ENCODE measurements around the gene NAA35. TPM values are rescaled to one million over a fixed set of nuclear protein-coding genes. Genes with fewer than 3 reads are reported as not detected.

NAA35 gene
- total RNA-seq, 4 donors from 2014 or later = 17.2 to 25.8 (median 18.1) TPM

- TF ChIP-seq, protein P1, sequence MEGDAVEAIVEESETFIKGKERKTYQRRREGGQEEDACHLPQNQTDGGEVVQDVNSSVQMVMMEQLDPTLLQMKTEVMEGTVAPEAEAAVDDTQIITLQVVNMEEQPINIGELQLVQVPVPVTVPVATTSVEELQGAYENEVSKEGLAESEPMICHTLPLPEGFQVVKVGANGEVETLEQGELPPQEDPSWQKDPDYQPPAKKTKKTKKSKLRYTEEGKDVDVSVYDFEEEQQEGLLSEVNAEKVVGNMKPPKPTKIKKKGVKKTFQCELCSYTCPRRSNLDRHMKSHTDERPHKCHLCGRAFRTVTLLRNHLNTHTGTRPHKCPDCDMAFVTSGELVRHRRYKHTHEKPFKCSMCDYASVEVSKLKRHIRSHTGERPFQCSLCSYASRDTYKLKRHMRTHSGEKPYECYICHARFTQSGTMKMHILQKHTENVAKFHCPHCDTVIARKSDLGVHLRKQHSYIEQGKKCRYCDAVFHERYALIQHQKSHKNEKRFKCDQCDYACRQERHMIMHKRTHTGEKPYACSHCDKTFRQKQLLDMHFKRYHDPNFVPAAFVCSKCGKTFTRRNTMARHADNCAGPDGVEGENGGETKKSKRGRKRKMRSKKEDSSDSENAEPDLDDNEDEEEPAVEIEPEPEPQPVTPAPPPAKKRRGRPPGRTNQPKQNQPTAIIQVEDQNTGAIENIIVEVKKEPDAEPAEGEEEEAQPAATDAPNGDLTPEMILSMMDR (IDR thresholded peaks at IDR 0.05; ENCODE audit: low read depth) = no peak
Measured at GRCh38 chr9:86042199-86042978, 101.4 kb downstream of the NAA35 start.

DNA sequence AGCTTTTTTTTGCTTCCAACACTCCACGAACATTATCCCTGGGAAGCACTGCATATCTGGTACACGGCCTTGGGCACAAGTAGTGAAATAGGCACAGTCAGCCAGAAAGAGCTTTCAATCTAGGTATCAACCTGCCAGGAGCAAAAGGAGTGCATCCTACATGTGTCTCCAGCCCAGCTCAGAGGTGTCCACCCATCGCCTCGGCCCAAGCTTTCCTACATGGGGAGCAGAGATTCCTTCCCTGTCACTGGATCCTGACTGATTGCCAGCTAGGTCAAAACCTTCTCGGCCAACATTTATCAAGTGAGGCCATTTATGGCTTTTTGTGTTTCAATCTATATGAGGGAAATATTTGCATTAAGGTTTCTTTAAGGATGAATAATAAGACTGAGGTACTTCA, 102.6 kb downstream of the NAA35 start:
- TF ChIP-seq, protein P1 (IDR thresholded peaks at IDR 0.05; ENCODE audit: low read depth) = no peak

- TF ChIP-seq, protein P1 (IDR thresholded peaks at IDR 0.05; ENCODE audit: low read depth) = no peak
Measured at GRCh38 chr9:86043999-86044398, 103.1 kb downstream of the NAA35 start.

DNA sequence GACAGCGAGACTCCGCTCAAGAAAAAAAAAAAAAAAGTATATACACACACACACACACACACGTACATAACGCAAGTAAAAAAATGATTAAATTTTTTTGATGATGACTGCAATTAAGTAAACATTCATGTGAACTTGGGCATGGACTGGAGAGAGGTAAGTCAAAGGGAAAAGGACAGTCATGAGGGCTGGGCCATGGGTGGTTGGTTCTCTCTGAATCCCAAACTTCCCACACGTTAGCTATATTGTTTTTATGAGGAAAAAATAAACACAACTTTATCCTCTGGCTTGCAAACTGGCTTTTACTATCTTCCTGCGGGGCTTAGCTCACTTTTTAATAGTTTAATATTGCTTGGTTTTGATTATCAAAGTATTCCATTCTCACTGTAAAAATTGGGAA, 104.7 kb downstream of the NAA35 start:
- TF ChIP-seq, protein P1 (IDR thresholded peaks at IDR 0.05; ENCODE audit: low read depth) = no peak

- TF ChIP-seq, protein P1 (IDR thresholded peaks at IDR 0.05; ENCODE audit: low read depth) = no peak
Measured at GRCh38 chr9:86046071-86046636, 105.2 kb downstream of the NAA35 start.

GRCh38 chr9:86046930-86047341, 106.0 kb downstream of the NAA35 start:
- TF ChIP-seq, protein P1 (IDR thresholded peaks at IDR 0.05; ENCODE audit: low read depth) = no peak

GRCh38 chr9:86047361-86047760, 106.4 kb downstream of the NAA35 start:
- TF ChIP-seq, protein P1 (IDR thresholded peaks at IDR 0.05; ENCODE audit: low read depth) = no peak

All from subcutaneous adipose tissue (tissue), 4 donors.